ENCODE measurements around the gene STEAP4. TPM values are rescaled to one million over a fixed set of nuclear protein-coding genes. Genes with fewer than 3 reads are reported as not detected.

The STEAP4 gene
- total RNA-seq, 1 donor from 2014 or later: 15.7 TPM

- Histone ChIP-seq H3K9me3 (replicated peaks) (no peaks in the 10 kb centered on the region), H3K27ac (replicated peaks) (no peak overlapping the region), H3K27me3 (ENCODE audit: low read depth) (no peaks in the 10 kb centered on the region), H3K4me3 (no peak overlapping the region), H3K36me3 (no peaks in the 10 kb centered on the region), H3K4me1 (no peaks in the 10 kb centered on the region)
- TF ChIP-seq CTCF (IDR thresholded peaks at IDR 0.05; ENCODE audit: borderline replicate concordance): no peak
- DNase-seq: no peak
- intact Hi-C loops (cut with micrococcal nuclease): no loop called here
Observed at GRCh38 chr7:88346357-88346756, 39.7 kb upstream of the STEAP4 start.

DNA sequence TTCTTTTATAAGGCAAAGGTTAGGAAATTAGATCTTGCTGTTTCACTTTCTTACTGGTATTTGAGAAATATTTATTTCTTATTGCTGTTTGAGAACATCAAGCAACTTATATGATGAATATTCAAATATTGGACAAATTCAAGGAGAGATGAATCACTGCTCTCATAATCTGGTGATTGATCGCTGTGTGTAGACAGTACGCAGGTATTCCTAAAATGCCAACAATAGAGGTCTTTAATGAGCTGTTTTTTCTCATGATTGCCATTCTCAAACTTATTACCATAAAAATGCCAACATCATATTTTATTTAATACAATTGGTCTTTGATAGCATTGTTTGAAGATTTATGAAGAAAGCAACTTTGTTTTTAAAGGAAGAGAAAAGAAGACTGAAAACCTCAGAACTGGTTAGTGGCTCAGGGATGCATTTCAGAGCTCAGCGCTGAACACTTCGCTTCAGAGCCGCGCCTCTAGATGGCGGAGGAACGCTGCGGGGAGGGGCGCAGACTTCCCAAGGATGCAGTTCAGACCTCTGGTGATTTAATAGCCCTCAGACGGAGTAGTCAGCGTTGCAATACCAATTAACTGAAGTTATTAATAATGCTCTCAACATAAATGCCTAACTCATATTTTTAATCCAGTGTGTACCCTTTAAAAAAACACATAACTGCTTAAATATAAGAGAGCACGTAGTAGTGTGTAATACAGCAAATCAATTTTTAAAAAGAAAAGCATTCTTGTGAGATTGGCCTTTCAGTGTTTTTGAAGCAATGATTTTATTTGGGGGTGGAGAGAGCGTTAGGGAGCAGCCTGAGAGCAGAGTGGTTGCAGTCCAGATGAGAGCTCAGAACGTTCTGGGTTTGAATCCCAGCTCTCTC, 38.5 kb upstream of the STEAP4 start:
- Histone ChIP-seq H3K4me1 (no peaks in the 10 kb centered on the region), H3K27ac (replicated peaks) (no peak overlapping the region), H3K36me3 (no peaks in the 10 kb centered on the region), H3K27me3 (ENCODE audit: low read depth) (no peaks in the 10 kb centered on the region), H3K9me3 (replicated peaks) (no peaks in the 10 kb centered on the region), H3K4me3 (no peak overlapping the region)
- peak; percentile 57 for DNase-seq
- TF ChIP-seq CTCF (IDR thresholded peaks at IDR 0.05; ENCODE audit: borderline replicate concordance): peak; percentile 73
- intact Hi-C loops (cut with micrococcal nuclease): no loop called here

GRCh38 chr7:88344271-88344670, 37.6 kb upstream of the STEAP4 start:
- H3K27me3 ChIP-seq (ENCODE audit: low read depth): no peaks in the 10 kb centered on the region
- no peak overlapping the region for H3K4me3 ChIP-seq
- no peaks in the 10 kb centered on the region for H3K4me1 ChIP-seq
- intact Hi-C loops (cut with micrococcal nuclease): no loop called here
- no peak for TF ChIP-seq CTCF (IDR thresholded peaks at IDR 0.05; ENCODE audit: borderline replicate concordance)
- no peaks in the 10 kb centered on the region for H3K9me3 ChIP-seq (replicated peaks)
- no peak overlapping the region for H3K27ac ChIP-seq (replicated peaks)
- H3K36me3 ChIP-seq: no peaks in the 10 kb centered on the region
- no peak for DNase-seq

GRCh38 chr7:88339195-88339922, 32.7 kb upstream of the STEAP4 start:
- no peak for DNase-seq
- H3K36me3 ChIP-seq: no peaks in the 10 kb centered on the region
- H3K27me3 ChIP-seq (ENCODE audit: low read depth): no peaks in the 10 kb centered on the region
- intact Hi-C loops (cut with micrococcal nuclease): no loop called here
- H3K9me3 ChIP-seq (replicated peaks): no peaks in the 10 kb centered on the region
- TF ChIP-seq CTCF (IDR thresholded peaks at IDR 0.05; ENCODE audit: borderline replicate concordance): no peak
- no peaks in the 10 kb centered on the region for H3K4me1 ChIP-seq
- H3K4me3 ChIP-seq: no peak overlapping the region
- peak overlapping the region; percentile 61 for H3K27ac ChIP-seq (replicated peaks)

- Histone ChIP-seq H3K27me3 (ENCODE audit: low read depth) (no peaks in the 10 kb centered on the region), H3K27ac (replicated peaks) (peak overlapping the region; percentile 61), H3K9me3 (replicated peaks) (no peaks in the 10 kb centered on the region), H3K4me1 (no peaks in the 10 kb centered on the region), H3K36me3 (no peaks in the 10 kb centered on the region), H3K4me3 (no peak overlapping the region)
- TF ChIP-seq CTCF (IDR thresholded peaks at IDR 0.05; ENCODE audit: borderline replicate concordance): no peak
- DNase-seq: no peak
- intact Hi-C loops (cut with micrococcal nuclease): no loop called here
Observed at GRCh38 chr7:88338503-88338902, 31.8 kb upstream of the STEAP4 start.
